Measurements from ENCODE around the gene PRDM7.

Gene PRDM7

DNA sequence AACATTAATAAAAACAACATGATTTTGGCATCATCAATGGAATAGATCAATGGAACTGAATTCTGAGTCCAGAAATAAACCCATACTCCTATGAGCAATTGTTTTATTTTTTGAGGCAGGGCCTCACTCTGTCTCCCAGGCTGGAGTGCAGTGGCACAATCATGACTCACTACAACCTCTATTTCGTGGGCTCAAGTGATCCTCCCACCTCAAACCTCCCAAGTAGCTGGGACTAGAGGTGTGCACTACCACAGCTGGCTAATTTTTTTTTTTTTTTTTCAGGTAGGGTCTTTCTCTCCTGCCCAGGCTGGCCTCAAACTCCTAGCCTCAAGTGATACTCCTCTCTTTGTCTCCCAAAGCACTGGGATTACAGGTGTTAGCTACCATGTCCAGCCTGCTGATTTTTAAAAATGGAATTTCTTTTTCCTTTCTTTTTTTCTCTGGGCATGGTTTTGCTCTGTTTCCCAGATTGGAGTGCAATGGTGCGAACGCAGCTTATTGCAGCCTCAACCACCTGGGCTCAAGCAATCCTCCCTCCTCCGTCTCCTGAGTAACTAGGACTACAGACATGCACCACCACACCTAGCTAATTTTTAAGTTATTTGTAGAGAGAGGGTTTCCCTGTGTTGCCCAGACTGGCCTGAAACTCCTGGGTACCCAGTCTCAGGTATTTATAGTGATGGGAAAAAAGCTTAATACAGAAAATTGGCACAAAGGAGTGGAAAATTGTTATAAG lies 7.3 kb upstream of the PRDM7 start:
- no peak overlapping the region for H3K27ac ChIP-seq
- TF ChIP-seq, protein P1, sequence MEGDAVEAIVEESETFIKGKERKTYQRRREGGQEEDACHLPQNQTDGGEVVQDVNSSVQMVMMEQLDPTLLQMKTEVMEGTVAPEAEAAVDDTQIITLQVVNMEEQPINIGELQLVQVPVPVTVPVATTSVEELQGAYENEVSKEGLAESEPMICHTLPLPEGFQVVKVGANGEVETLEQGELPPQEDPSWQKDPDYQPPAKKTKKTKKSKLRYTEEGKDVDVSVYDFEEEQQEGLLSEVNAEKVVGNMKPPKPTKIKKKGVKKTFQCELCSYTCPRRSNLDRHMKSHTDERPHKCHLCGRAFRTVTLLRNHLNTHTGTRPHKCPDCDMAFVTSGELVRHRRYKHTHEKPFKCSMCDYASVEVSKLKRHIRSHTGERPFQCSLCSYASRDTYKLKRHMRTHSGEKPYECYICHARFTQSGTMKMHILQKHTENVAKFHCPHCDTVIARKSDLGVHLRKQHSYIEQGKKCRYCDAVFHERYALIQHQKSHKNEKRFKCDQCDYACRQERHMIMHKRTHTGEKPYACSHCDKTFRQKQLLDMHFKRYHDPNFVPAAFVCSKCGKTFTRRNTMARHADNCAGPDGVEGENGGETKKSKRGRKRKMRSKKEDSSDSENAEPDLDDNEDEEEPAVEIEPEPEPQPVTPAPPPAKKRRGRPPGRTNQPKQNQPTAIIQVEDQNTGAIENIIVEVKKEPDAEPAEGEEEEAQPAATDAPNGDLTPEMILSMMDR (conservative IDR thresholded peaks at IDR 0.05): no peak

DNA sequence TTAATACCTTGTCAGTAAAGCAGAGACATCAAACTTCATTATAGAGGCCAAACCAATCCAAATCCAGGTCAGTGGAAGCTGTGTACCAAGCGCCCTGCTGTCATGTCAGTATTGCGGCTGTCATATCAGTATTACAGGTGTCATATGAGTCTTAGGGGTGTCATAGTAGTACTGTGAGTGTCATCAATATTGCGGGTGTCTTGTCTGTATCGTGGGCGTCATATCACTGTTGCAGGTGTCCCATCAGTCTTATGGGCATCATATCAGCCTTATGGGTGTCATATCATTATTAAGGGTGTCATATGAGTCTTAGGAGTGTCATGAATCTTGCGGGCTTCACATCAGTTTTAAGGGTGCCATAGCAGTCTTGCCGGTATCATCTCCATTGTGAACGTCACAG lies 6.0 kb upstream of the PRDM7 start:
- TF ChIP-seq, protein P1 (conservative IDR thresholded peaks at IDR 0.05): no peak
- H3K27ac ChIP-seq: no peak overlapping the region; the same call in 1 of the 2 replicates

- TF ChIP-seq, protein P1 (conservative IDR thresholded peaks at IDR 0.05): no peak
Observed at GRCh38 chr16:90081606-90081970, 4.5 kb upstream of the PRDM7 start.

GRCh38 chr16:90078579-90078895 lies 1.4 kb upstream of the PRDM7 start:
- no peak overlapping the region for H3K27ac ChIP-seq
- TF ChIP-seq, protein P1 (conservative IDR thresholded peaks at IDR 0.05): no peak

More at GRCh38 chr16:90081606-90081970, 4.5 kb upstream of the PRDM7 start:
- no peak overlapping the region for H3K27ac ChIP-seq

GRCh38 chr16:90077757-90078578 lies 837 bp upstream of the PRDM7 start:
- TF ChIP-seq, protein P1 (conservative IDR thresholded peaks at IDR 0.05): no peak
- H3K27ac ChIP-seq: no peak overlapping the region; the same call in 1 of the 2 replicates

DNA sequence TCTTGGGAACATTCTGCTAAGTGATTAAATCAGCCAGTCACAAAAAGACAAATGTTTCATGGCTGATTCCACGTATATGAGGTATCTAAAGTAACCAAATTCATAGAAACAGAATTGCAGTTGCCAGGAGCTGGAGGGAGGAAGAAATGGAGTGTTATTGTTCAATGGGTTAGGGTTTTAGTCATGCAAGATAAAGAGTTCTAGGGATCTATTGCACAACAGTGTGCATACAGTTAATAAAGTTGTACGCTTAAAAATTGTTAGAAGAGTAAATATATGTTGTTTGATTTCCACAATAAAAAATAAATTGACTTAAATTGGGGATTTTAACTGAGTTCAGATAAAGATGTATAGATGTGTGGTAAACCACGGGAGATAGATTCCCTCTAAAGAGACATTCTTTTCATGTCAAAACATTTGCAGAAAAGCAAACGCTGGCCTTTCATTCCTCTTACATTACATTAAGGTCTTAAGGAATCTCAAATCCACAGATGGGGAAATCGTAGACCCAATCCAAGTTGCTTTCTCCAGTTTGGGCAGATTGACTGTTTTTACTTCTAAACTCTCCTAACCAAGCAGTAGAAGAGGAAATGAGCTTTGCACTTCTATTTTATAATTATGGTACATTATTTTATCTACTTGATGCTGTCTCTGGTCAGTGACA lies 4.6 kb downstream of the PRDM7 start:
- TF ChIP-seq, protein P1 (conservative IDR thresholded peaks at IDR 0.05): no peak
- no peak overlapping the region for H3K27ac ChIP-seq

DNA sequence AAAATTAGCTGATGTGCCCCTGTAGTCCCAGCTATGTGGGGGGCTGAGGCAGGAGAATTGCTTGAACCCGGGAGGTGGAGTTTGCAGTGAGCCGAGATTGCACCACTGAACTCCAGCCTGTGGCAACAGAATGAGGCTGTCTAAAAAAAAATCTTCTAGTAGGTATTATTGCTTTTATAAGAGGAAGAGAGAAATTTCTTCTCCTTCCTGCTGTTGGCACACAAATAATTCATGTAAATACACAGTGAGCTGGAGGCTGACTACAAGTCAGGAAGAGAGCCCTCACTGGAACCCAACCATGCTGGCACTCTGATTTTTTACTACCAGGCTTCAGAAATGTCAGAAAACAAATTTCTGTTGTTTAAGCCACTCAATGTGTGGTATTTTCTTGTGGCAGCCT lies 6.7 kb downstream of the PRDM7 start:
- TF ChIP-seq, protein P1 (conservative IDR thresholded peaks at IDR 0.05): no peak
- no peak overlapping the region for H3K27ac ChIP-seq
